D341Med (cell line): ENCODE measurements around the gene ADCY5.
"Not testable (repeated sequence)": the region's sequence is repeated elsewhere in the genome, so short reads cannot be mapped to it uniquely, and the experiment has no call there.

ENCODE experiments used
- DNase-seq: peaks from one replicate; pipeline ENCODE4 v3.0.0; 2012; ENCODE audit warnings: low spot score

Gene ADCY5

DNA sequence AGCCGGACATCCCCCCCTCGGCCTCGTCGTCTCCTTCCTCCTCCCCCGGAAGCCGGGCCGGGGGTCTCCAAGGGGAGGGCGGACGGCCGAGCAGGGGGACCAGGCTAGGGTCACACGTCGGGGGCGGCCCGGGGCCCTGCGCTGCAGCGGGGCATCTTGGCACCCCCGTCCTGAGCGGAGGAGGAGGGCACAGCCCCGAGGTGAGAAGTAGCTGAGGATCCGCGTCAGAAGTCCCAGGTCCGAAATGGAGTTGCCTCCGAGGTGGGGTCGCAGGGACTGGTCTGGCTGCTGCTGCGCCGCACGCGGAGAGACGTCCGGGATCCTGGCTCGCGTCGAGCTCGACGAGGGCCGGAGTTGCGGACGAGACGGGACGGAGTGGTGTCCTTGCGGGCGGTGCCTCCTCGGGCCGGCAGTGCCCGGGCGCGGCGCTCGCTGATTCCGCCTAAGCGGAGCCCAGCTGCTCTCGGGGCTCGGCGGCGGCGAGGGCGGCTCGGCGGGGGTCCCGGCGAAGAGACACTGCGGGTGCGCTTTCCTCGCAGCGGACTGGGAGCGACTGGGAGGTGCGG, at the start of gene ADCY5:
Gene ADCY5 (minus strand): TSS at position 555 of the 566 bp plus-strand sequence. CDS start 545 bp downstream, at position 10.
- DNase-seq = peak; percentile 68

DNA sequence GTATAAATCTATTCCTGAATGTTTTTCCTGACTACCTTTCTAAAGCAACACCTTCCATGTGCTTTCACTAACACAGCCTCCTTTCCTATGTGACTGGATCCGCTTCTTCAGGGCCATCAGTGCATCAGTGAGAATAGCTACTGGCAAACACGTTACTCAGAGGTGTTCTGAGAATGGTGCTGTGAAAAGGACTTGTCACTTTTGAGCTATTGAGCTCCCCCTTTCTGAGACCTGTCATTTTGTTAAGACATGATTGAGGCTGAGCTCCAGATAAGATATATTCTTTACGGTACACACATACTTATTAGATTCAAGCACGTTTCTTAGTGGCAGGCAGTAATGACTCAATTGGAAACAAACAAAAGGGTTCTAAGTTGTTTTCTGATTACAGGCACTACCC, 45.0 kb upstream of the ADCY5 start:
- DNase-seq = no peak

DNA sequence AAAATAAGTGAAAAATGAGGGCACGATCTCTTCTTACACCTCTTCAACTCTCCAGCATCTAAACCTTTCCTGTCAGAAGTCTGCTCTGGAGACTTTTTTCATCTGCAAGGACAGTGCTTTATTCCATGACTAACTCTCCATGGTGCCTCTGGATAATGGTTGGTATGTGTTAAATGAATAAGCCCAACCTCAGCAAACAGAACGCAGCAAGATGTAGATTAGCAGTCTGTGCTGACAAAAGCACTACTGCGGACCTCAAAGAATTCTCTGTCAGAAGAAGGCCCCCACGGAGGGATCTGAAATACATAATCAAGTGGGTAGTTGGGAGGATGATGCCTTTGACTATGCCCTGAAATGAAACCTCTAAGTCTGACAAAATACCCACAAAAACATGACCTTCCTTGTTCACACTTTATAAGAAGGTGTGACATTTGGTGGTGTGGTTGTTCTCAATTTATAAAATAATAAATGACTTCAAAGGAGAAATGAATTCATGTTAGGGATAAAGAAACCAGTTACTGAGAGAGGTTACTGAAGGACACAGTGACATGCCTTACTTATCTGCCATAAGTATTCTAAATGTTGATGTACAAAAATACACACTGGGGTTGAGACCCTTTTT, 43.2 kb upstream of the ADCY5 start:
- no peak for DNase-seq

DNA sequence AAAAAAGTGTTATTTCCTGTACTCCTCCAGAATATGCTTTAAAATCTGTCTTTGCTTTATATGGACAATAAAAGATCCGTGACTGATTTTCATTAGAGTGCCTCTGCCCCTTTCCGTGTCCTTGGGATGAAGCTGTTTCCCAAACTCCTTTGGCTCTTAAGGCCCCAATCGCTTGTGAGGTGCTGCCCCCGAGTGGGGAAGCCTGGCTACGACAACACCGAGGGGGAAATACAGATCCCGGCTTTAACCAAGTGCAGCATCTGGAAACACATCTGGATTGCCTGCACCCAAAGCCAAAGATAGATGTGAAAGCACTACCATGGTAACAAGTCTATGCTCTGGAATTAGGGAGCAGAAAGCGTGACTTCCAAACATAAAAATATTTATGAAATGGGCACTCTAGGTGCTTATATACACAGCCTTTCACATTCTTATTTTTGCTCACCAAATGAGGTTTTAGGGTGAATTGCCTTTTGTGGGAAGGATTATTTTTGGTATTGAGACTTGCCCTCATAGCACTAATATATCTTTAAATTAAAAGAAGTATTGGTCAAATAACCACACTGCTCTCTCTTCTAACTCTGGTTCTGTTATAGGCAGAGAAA, 40.6 kb upstream of the ADCY5 start:
- peak; percentile 84 for DNase-seq

DNA sequence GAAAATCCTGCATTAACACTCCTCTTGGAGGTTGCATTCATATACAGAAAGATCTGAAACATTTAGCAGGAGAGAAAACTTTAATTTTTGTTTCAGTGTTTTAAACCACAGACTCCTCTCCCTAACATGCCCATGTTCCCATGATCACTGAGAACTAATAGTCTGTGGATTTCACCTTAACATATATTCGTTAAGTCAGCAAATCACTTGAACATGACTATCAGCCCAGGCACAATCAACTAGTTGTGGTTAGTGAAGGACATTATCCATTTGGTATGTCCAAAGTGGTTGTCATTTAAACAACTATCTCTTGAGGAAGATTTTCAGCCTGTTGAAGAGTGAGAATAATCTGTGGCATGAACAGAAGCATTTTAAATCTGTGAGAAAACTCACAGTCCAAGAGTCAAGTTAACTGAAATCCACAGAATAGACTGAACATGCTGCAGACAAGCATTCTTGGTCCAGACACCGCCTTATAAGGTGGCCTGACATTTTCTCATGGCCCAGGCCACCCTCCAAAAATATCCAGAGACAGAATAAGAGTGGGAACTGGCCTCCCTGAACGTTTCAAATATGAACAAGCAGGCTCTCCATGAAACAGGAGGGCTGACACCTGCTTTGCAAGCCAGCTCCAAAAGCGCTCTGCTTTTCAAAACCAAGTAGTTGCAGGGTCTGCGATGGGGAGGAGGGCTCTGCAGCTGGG, 39.9 kb upstream of the ADCY5 start:
- no peak for DNase-seq

DNA sequence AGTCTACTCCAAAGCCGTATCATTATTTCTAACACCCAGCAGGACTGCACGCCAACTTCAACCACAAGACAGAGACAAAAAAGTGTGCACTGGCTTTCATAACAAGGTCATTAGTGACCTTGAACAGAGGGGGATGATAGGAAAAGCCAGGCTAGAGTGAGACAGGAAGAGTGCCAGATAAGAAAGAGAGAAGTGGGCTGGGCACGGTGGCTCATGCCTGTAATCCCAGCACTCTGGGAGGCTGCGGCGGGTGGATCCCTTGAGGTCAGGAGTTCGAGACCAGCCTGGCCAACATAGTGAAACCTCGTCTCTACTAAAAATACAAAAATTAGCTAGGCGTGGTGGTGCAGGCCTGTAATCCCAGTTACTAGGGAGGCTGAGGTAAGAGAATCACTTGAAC, 38.2 kb upstream of the ADCY5 start:
- DNase-seq = not testable (repeated sequence)

DNA sequence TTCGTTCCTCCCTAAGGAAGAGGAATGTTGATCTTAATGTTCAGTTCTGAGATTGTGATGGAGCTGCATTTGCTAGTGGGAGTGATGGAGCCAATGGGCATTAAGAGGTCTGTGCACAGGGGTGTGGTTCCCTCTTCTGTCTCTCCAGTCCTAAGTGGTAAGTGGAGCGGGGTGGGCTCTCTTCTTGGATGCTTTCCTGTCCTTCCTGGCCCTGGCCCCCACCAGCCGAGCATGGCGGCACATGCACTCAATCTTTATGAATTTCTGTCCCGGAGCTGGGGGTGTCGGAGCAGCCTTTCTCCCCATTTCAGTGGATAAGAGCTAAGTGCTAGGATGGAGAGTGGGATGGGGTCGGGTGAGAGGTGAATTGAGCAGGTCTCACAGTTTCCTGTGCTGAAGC, 37.6 kb upstream of the ADCY5 start:
- no peak for DNase-seq

DNA sequence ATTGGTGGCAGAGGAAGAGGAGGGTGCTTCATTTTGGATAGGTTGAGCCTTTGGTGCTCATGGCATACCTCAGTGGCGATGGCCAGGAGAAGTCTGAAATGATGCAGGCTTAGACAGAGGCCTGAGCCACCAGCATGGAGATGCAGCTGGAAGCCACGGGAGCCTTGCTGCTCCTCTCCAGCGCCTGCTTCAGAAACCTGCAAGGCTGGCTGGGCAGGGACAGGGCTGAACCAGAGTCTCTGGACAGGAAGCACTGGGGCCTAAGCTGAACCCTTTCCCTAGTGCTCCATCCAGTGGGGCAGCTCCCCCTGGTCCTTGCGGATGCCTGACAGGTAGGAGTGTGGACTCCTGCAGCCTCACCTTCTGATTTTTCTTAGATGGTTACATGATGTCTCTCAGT, 36.7 kb upstream of the ADCY5 start:
- DNase-seq = no peak

DNA sequence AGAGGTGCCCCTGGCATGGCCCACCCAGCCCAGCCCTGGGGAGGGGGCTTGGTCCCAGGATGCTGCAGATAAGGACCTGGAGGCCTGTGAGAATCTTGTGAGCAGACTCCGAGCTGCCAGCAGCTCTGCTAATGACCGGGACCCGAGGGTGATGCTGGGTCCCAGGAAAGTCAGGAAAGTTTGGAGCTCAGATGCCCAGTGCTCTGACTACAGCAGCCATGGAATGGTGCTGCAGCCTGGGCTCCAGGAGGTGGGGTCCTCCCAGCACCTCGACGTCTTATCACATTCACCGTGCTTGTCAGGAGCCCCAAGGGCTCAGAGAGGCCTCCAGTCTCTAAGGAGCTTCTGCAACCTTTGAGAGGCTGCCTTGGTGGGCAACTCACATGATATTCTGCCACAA, 34.3 kb upstream of the ADCY5 start:
- no peak for DNase-seq

DNA sequence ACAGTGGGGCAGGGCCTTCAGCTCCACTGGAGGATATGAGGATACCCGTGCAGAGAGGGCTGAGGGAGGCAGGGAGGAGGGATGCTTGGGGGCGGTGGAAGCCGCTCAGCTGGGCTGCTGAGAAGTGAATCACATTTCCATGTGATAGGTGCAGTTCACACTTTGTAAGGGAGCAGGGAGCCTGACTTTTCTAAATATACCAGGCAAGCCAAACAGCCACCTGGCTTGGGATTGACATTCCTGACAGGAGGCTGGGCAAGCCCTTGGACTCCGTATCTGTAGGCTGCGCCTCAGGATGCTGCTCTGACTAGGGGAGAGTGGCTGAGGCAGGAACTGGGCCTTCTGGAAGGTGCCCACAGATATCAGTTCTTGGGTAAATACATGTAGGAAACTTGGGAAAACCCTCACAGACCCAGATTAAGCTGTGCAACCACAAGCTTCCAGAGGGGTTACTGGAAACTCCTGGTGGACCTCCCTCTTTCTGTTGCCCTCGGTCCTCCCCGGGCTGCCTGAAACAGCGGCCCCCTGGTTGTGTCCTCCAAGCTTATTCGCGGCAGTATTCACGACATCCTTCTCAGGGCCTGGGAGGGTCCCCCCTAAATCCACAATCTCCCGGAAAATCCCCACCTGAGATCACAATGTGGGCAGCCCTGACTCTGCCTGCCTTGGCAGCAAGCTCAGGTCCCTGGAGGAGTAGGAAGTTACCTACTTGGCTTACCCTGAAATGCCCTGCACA, 33.0 kb upstream of the ADCY5 start:
- DNase-seq = no peak

DNA sequence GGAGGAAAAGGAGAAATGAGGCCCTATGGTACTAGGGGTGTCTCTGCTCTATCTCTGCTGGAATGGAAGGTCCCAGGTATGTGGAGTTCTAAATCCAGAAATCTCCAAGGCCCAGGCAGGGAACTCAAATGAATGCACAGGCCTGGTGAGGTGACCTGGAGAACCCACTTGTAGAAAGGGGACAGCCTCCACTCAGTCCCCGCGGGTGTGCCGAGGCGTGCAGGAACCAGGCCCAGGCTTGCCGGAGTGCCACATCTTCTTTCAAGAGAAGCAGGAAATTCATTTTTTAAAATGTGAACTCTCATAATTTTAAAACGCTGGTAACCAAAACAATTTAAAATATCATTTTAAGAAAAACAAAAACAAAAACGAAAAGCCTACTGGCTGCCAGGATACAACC, 32.2 kb upstream of the ADCY5 start:
- DNase-seq = no peak

DNA sequence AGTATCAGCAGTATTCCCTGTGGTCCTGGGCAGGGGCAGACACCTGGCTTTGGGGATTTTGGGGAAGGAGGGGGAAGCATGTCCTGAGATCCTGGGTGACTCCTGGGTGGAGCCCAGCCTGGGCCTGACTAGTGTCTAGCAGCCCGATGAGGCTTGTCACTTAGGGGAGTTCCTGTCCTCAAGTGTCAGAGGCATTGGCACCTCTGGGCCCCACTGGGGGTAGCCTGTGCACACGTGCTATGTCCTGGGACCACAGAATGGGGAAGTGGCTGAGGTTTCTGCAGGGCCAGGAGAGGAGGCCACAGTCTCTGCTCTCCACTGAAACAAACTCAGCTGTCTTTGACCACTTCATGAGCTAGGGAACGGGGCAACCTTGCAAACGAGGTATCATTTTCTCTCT, 31.5 kb upstream of the ADCY5 start:
- DNase-seq = no peak

DNA sequence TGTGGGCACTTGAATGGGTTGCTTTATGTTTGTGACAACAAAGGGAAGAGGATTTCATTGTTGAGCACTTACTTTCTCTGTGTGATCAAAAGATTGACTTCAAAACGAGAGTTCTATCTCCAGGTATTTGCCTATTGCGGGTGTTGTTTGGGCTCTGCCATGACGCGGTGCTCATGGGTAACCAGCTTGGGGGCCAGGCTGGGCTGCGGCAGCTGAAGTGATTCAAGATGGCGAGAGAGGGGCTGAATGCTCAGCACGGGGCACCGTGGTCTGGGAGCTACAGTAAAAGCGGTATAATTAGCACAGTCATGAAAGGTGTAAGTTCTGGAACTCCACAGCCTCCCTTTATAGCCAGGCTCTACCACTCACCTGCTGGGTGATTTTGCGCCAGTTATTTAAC, 31.0 kb upstream of the ADCY5 start:
- DNase-seq = no peak

DNA sequence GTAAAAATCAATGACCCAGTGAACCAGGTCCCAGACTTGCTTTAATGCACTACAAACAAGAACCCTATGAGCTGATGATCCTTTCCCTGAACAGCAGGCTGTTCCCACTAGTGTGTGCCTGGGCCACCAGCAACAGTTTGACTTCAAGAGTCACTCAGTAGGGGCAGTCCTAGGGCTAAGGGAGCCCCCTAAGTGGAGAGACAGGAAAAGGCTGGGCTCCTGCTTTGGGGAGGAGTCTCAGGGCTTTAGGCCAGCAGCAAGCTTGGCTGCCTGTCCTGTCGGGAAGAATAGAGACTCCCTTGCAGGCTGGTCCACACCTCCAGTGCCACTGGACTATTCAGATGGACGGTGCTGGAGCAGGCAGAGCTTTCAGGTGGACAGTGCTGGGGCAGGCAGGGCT, 29.4 kb upstream of the ADCY5 start:
- DNase-seq = no peak

DNA sequence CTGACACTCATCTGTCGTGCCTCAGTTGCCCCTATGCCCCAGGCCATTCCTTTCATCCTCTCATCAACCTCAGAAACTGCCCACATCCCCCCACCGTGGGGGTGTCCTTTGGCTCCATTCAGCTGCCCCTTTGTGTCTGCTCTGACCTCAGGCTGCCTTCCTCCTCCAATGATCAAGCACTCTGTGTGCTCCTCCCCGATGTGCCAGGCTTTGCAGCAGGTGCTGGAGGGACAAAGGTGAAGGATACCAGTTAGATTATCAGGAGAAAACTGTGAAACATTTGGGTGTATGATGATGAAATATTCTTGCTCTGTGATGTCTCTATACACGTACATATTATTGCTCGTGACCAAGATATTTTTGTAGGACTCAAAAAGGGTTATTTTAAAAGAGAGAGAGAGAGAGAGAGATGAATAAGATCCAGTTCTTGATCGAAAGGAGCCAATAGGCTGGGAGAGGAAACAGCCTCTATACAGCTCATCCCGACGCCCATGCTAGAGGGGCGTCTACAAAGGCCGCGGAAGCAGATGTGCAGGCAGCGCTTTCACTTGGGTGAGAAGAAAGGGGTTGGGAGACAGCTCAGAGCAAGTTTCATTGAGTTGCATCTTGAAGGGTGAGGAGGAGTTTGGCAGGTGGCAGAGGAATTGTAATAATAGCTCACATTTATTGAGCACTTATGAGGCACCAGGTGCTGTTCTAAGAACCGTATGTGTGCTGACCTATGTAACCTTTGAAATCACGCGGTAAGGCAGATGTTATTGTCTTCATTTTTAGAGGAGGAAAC, 28.3 kb upstream of the ADCY5 start:
- no peak for DNase-seq

DNA sequence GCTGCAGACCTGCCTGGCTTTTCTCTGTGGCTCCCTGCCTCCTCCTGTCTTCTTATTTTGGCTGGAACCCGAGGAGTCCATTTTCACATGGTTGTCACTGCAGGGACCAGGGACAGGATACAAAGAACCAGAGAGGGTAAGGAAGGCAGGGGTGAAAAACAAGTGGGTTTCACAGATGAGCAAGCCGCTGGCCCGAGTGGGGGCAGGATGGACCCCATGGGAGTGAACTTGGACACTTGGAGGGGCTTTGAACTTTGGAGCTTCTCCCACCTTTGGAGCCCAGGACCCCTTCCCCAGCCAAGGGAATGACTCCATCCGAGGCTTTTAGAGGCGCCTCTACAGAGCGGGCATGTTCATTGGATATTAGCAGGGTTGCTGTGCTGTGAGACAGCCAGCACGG, 26.9 kb upstream of the ADCY5 start:
- DNase-seq = no peak

DNA sequence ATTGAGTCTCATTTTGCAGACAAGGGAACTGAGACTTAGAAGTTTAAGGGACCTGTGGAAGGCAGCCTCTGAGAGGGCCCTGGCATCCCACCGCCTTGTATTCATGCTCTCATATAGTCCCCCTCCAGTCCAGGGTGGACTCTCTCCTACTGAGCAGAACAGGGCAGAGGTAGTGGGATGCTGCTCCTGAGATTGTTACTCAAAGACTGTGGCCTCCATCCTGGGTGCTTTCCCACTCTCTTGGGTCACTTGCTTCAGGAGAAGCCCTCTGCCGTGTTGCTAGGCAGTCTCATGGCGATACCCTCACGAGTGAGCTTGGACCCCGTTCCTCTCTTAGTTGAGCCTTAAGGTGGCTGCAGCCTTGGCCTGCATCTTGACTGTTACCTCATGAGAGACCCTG, 22.2 kb upstream of the ADCY5 start:
- DNase-seq = no peak

DNA sequence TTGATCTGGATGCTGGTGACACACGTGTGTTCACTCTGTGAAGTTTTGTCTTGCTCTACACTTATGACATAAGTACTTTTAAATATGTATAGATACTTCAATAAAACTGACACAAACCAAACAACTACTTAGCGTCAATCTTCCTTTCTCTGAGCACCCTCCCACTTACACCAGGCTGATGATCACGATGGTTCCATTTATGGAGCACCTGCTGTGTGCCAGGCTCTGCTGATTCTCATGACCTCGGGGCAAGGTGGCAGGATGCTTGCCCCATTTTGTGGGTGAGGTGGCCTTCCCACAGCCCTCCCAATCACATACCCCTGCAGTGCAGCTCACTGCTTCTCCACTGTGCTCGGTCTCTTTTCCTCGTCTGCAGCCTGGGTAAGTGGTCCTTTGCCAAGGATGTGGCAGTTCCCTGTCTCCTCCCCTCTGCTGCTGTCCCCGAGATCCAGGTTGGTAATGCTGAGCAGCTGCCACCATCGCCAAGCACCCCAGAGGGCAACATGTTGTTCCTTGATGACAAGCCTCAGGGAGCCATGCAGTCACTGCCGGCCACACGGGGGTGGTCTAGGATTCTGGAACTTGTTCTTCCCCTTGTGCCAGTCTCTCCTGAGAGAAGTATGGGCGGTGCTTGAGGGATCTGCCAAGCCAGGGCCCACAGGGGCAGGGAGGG, 20.6 kb upstream of the ADCY5 start:
- no peak for DNase-seq

DNA sequence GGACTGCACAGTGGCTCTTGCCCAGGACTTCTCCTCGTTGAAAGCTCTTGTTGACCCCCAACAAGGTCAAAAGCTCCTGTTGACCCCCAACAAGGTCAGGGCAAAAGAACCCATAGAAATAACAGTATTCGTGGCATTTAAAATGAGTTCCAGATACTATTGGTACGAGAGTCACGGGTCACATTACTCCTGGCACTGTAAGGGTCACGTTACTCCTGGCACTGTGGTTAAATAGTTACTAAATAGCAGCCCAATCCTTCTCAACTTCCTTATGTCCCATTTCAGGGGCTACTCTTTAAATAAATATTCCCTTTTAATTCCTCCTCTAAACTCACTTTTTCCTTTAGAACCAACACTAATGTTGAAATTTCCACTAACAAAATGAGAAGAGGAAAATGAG, 18.2 kb upstream of the ADCY5 start:
- DNase-seq = no peak

DNA sequence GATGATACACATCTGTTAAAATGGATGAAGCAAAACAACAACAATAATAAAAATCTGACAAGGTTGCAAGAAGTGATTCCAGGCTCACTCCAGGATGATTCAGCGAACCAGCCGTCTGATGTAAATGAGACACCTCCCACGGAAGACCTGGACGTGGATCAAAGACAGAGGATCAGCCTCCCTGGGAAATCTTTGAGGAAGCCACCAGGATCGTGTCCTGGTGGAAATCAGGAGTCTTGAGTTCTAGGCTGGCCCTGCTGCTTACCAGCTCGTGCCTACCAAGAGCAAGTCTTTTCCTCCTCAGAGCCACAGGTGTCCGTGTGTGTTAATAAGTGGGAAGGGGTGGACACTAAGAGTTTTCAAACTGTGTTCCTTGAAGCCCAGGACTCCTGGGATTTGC, 15.3 kb upstream of the ADCY5 start:
- DNase-seq = no peak

DNA sequence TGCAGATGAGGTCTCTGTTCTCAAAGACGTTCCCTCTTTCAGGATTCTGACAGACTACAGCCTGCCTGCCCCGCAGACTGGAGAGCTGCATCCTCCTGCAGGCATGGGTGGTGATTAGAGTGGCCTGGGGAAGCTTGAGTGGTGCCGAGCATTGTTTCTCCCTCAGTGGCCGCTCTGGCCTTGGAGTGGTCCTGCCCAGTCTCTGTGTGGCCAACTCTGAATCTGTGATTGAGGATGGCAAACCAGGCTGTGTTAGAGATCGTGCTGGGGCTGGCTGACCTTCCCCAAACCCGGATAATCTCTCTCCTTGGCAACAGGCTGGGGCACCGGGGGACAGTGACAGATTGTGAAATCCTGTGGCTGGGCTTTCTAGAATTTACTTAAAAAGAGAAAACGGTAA, 11.0 kb upstream of the ADCY5 start:
- DNase-seq = no peak
